ENCODE data around the gene CLEC20A. TPM values are rescaled to one million over a fixed set of nuclear protein-coding genes. Genes with fewer than 3 reads are reported as not detected.

CLEC20A gene
- total and polyA plus RNA-seq, 2 of the 8 experiments (the other 6 are each of a cell fraction or from before 2014, with no cell fraction given) = not detected

- TF ChIP-seq HDAC2 (IDR thresholded peaks at IDR 0.05; ENCODE audit: borderline replicate concordance in 1 of 2, low read depth in 2 of 2, low read length in 2 of 2) (no peak), MAX (IDR thresholded peaks at IDR 0.05) (no peak)
These were observed 39.6 kb upstream of the CLEC20A start (continued) for GRCh38 chr1:178536329-178536728.

All from H1 (cell line).